ENCODE data around the gene PMF1.

The PMF1 gene

GRCh38 chr1:156241311-156241811 is 28.6 kb downstream of the PMF1 start:
- no peak for DNase-seq

GRCh38 chr1:156241926-156242325 is 29.1 kb downstream of the PMF1 start, which contains the start of gene BGLAP:
Gene BGLAP, plus strand, starts transcription at chr1:156242184. Its CDS starts 48 bp downstream, at chr1:156242232.
- DNase-seq: no peak

- no peak for DNase-seq
These were observed 29.9 kb downstream of the PMF1 start for GRCh38 chr1:156242738-156243137.

- DNase-seq: no peak
These were observed 31.3 kb downstream of the PMF1 start for GRCh38 chr1:156244126-156244525.

- DNase-seq: no peak
These were observed 31.9 kb downstream of the PMF1 start for GRCh38 chr1:156244712-156245111.

- DNase-seq: peak; percentile 14
These were observed 32.8 kb downstream of the PMF1 start for GRCh38 chr1:156245451-156246232.

GRCh38 chr1:156246241-156246780 is 33.5 kb downstream of the PMF1 start:
- DNase-seq: no peak

- DNase-seq: no peak
These were observed 34.1 kb downstream of the PMF1 start for GRCh38 chr1:156246781-156247459.

- no peak for DNase-seq
These were observed 34.9 kb downstream of the PMF1 start, which contains the start of gene PAQR6 for GRCh38 chr1:156247460-156248322. Gene PAQR6, minus strand, starts transcription at chr1:156248056. Its CDS starts 1,325 bp downstream, at chr1:156246731.

- DNase-seq: no peak
These were observed 35.5 kb downstream of the PMF1 start for GRCh38 chr1:156248323-156248683.

GRCh38 chr1:156249593-156249992 is 36.8 kb downstream of the PMF1 start:
- DNase-seq: no peak

GRCh38 chr1:156251527-156251926 is 38.7 kb downstream of the PMF1 start:
- no peak for DNase-seq

GRCh38 chr1:156253634-156254033 is 40.8 kb downstream of the PMF1 start:
- DNase-seq: no peak

- no peak for DNase-seq
These were observed 44.9 kb downstream of the PMF1 start for GRCh38 chr1:156257711-156258110.

- DNase-seq: no peak
These were observed 46.1 kb downstream of the PMF1 start for GRCh38 chr1:156258859-156259258.

- DNase-seq: no peak
These were observed 47.0 kb downstream of the PMF1 start for GRCh38 chr1:156259805-156260204.

GRCh38 chr1:156260896-156261295 is 48.1 kb downstream of the PMF1 start:
- DNase-seq: no peak

- no peak for DNase-seq
These were observed 49.9 kb downstream of the PMF1 start for GRCh38 chr1:156262461-156263287.

GRCh38 chr1:156263288-156263655 is 50.5 kb downstream of the PMF1 start:
- DNase-seq: no peak

- no peak for DNase-seq
These were observed 53.2 kb downstream of the PMF1 start for GRCh38 chr1:156266051-156266450.

GRCh38 chr1:156268336-156268735 is 55.5 kb downstream of the PMF1 start:
- DNase-seq: no peak

- no peak for DNase-seq
These were observed 57.5 kb downstream of the PMF1 start for GRCh38 chr1:156270314-156270713.

Measured in NCI-H2081 treated with DMSO at 0.1 percent for 48 hours (cell line).